HG03521 (cell line): ENCODE data around the gene SKI.

ENCODE experiments used
- ATAC-seq: cut with Tn5 transposase; IDR thresholded peaks from one replicate; pipeline ENCODE4 v1.9.1; 2021; ENCODE audit warnings: mild to moderate bottlenecking, moderate library complexity; ENCODE audit not compliant: unreplicated experiment

SKI gene

DNA sequence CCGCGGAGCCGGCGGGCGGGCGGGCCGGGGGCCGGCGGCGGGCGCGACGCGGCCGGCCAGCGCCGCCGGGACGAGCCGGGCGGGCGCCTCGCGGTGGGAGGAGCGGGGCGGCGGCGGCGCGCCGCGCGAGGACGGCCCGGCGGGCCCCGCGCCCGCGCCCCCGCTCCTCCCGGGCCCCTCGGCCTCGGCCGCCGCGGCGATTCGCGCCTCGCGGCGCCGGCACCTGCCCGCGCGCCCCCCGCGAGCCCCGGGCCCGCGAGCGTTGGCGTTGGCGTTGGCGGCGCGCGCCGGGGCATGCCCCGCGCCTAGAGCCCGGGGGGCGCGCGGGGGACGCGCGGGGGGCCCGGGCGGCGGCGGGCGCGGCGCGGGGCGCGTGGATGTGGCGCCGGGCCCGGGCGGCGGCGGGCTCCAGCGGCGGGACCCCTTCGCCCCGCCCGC, at the start of gene SKI:
Gene SKI, plus strand, starts transcription at position 163 of the 438 bp plus-strand sequence. CDS start 448 bp downstream, outside the sequence.
- no peak for ATAC-seq

DNA sequence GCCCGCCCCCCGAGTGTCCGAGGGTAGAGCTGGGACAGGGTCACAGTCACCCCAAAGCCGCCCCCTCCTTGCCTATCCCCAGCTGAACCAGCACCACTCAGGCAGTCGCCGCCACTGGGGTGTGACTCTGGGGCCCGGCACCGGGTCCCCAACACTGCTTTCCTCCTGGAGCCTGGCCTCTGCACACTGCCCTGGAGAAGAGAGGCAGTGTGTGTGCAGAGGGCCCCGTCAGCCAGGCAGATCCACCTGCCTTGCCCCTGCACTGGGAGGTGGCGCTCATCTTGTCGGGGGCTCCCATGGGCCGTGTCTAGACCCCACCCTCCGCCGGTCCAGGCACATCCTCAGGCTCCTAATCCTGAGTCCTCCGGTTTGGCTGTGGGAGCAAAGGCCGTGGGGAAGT, 49.2 kb upstream of the SKI start:
- no peak for ATAC-seq

DNA sequence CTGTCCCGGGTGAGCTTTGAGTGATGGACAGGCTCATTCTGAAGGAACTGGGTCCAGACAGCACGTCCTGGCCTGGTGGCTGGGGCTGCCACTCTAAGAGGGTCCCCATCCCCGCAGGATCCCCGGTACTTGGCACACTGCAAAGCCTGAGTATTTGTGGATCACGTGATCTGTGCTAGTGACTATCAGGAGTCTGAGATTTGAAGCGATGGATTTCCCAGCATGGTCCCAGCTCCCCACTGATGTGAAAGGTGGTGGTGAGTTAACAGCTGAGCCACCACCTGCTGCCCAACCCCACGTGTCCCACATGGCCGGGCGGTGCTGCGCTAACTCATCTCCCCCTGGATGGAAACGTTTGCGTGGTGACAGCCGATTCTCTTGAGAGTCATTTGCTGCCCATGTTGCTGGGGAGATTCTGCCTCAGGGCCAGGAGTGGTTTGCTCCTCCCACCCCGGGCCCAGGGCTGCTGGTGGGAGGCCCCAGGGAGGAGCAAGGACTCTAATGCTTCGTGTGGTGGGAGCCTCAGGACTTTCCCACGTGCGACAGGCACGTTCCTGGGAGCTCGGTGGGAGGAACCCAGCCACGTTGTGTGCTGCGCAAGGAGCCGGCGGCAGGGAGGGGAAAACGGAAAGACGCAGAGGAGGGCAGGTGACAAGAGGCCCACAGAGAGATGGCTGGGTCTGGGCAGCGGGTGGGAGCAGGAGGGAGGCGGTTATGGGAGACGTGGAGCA, 48.7 kb upstream of the SKI start:
- ATAC-seq = no peak

DNA sequence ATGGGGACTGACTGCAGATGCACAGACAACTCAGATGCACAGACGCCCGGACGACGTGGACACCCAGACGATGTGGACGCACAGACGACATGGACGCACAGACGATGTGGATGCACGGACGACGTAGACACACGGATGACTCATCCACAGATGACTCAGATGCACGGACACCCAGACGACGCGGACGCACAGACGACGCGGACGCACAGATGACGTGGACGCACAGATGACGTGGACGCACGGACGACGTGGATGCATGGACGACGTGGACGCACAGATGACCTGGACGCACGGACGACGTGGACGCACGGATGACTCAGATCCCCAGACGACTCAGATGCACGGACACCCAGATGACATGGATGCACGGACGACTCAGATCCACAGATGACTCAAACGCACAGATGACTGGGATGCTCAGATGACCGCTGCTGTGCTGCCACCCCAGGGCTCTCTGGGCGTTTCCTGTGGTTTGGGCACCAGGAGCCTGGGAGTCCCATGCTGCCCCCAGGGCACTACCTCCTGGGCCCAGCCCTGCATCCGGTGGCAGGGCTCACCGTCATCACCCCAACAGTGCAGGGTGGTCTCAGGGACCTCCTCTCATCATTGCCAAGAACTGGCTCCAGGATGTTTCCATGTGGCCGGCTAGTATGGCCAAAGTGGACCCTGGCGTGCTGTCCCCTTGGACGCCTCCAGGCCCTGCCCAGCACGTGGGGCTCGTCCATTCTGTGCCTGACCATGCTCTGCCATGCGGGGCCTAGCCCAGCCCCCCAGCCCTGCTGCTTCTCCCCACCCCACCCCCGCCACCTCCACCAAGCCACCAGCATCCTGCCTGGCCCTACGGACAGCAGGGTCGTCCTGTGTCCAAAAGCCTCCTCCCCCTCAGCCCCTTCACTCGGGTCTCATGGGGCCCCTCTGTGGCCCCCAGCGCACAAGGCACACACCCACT, 47.5 kb upstream of the SKI start:
- ATAC-seq = no peak

DNA sequence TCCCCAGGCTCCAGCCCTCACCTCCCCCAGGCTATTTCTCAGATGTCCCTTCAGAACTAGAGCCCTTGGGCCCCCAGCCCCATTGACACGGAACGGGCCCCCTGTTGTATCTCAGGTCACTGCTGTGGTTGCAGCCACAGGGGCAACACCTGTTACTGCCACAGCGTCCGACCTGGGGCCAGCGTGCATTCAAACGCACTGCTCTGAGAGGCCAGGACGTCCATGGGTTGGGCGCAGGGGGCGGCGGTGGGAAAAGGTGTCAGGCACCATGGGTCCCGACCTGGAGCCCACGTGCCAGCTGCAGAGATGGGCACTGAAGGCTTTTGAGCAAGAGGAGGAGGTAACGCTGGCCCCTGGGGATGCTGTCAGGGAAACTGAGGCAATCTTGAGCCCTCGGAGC, 46.8 kb upstream of the SKI start:
- ATAC-seq = no peak

DNA sequence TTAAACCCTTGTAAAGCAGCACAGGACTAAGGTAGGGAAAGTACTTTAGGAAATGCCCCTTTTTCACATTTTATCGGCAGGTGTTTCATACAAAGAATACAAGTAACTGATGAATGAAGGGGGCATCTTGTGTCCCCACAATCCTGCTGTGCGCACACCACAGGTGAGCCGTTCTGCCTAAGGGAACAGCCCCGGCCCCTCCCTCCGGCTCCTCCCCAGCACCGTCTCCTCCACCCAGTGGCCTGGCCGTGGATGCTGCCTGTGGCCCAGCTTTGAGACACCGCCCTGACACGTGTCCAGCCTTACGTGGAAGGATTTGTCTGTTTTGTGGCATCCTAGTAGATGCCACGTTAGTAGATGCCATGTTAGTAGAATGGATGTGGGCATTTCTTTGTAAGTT, 46.4 kb upstream of the SKI start:
- ATAC-seq = no peak

DNA sequence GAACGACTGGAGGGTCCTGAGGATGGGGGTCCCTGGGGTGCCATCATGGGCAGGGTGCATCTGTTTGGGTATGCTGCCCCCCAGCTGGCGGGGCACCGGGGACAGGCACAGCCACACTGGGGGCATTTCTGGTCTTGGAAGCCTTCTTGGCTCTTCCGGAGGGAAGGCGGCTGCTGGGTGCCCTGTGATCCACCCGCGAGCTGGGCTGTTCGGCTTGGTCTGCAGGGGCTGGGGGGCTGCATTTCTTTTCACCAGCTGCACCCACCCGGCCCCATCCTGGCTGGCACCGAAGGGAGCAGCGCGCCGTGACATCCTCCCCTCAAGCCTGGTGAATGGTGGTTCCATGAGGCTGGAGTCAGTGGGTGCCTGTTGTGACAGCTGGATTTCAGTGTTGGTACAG, 45.7 kb upstream of the SKI start:
- no peak for ATAC-seq

DNA sequence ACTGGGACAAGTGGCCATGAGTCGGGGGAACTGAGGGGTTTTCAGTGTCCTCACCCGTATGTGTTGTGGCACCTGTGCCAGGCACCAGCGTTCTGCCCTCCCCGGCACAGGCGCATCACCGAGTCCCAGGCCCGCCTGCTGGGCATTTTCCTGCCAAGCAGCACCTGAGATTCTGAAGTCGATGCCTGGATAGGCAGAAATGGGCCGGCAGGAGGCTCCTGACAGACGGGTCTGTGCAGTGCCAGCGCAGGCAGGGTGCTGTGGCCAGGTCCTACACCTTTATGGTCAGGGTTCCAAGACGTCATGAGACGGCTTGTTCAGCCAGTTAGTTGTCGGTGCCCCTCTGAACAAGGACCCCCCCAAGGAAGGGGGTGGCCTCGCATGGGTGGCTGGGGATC, 44.2 kb upstream of the SKI start:
- no peak for ATAC-seq

DNA sequence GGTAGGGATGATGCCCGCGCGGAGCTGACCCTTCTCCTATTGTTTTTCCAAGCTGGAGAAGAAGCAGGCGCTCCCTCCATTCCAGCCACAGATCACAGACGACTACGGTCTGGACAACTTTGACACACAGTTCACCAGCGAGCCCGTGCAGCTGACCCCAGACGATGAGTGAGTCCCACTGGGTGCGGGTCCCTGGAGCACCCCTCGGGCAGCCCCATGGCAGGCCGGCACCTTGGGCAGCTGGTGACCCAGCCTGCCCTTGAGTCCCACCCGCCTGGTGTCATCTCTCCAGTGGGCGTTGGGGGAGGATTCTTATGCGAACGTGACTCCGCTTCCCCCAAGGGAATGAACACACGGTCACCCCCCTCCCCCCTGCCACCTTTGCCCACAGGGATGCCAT, 43.6 kb upstream of the SKI start:
- ATAC-seq = no peak

DNA sequence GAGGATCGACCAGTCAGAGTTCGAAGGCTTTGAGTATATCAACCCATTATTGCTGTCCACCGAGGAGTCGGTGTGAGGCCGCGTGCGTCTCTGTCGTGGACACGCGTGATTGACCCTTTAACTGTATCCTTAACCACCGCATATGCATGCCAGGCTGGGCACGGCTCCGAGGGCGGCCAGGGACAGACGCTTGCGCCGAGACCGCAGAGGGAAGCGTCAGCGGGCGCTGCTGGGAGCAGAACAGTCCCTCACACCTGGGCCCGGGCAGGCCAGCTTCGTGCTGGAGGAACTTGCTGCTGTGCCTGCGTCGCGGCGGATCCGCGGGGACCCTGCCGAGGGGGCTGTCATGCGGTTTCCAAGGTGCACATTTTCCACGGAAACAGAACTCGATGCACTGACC, 43.2 kb upstream of the SKI start:
- no peak for ATAC-seq

DNA sequence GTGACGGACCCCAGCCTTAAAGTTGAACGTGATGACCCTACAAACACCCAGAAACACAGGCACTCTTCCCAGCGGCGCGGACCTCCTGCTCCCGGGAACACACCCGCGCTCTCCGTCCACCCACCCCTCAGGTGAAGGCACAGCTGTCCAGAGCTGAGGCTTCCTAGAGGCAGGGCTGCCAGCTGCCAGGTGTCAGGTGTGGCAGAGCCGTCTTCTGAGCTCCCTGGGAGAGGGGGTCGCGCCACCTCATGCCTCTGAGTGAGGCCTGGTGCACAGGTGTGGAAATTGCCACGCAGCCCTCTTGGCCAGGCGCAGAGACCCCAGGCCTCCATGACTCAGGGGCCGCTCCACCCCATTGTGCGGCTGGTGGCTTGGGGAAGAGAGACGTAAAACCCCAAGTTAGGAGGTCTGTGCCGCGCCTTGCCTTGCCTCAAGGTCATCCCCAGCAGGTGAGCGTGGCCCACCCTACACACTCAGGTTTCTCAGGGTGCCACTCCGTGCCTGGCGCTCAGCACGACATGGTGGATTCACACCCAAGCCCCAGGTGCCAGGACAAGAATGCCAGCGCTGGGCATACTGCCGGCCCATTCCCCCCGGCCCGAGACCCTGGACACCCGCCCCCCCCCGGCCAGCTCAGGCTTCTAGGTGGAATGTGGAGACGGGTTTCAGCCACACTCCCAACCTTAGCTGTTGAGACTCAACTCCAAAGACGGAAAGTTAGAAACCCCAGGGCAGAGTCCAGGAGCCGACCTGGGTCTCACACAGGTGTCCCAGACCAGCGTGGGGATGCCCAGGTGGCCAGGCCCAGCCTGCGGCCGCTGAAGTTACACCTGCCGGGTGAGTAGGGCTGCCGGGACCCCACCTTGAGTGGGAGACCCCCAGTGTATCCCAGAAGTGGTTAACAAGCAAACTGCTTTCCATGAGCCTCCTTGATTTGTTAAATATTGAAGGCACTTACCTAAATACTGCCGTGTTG, 42.0 kb upstream of the SKI start:
- ATAC-seq = no peak

DNA sequence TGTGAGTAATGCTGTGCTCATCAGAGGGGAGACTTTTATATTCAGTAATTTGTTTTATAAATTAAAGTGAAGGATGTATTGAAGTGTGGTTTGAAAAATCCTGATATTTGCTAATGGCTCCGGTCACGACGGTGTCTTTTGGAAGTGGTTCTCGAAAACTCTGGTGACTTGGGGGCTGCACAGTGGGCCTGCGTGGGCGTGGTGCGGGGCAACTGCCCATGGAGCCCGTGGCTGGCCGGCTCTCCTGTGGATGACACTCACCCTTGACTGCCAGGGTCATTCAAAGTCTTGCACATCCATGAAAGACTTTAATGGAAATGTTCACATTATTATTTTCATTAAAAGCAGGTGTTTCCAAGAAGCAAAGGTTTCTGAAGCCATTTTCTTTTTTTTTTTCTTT, 41.2 kb upstream of the SKI start:
- ATAC-seq = no peak

DNA sequence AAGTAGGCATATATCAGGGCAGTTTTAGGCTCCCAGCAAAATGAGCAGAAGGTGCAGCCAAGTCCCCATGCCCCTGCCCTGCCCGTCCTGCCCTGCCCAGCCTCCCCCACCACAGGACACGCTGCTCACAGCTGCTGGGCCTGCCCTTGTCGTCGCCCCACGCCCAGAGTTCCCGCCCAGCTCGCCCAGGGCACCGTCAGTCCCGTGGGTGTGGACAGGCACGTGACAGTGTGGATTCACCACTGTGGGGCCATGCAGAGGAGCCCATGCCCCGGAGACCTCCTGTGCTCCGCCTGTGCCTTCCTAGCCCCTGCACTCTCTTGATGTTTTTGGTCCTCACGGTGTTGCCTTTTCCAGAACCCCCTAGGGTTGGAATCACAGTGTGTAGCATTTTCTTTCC, 40.5 kb upstream of the SKI start:
- no peak for ATAC-seq

DNA sequence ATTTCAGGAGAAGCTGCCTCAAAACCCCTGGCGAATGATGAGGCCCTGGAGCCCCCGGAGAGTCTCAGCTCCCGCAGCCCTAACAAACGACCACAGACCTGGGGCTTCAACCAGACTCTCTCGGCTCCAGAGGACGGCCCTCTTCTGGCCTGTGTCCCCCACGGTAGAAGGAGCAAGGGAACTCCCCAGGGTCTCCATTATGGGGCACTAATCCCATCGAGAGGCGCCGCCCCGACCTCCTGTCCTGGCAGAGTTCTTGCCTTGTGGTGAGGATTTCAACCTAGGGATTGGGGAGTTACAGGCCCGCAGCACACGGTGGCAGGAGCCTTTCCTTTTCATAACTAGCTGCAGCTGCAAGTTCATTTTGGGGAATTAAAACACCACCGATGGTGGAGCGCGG, 39.8 kb upstream of the SKI start:
- no peak for ATAC-seq

DNA sequence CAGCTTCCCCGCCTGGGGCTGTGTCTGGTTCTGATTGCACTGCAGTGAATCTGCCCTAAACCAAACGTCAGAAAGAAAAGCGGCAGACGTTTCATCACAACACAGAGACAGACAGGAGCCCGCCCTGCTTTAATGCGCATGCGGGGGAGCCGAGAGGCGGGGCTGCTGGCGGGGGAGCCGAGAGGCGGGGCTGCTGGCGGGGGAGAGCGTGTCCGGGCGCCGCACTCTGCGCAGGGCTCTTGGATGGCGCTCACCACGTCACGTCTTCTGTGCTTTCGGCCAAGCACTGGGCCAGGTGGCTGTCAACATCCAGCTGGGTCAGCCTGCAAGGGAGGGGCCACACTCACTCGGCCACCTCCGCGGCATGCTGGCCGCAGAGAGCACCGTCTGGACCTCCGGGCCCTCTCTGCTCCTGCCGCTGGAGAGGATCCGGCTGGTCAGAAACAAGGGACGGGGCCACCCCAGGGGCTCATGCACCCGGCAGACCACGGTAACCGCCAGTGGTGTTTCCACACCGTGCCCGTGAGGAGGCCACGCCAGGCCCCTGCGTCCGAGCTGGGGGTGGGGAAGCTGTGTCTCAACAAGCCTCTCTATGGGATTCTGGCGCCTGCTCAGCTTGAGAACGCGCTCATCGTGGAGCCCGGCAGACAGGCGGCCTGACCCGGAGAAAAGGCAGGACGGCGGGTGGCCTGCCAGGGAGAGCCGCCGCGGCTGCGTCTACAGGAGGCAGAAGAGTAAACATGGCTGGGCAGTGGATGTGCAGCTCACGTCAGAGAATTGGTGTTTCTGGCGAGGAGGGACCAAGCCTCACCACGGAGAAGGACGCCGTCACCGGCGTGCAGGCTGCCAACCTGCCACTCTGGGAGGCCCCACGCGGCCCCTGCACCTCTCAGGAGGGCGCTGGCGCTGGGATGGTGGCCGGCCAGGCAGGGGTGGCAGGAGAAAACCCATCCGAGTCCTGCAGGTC, 38.4 kb upstream of the SKI start:
- ATAC-seq = no peak

DNA sequence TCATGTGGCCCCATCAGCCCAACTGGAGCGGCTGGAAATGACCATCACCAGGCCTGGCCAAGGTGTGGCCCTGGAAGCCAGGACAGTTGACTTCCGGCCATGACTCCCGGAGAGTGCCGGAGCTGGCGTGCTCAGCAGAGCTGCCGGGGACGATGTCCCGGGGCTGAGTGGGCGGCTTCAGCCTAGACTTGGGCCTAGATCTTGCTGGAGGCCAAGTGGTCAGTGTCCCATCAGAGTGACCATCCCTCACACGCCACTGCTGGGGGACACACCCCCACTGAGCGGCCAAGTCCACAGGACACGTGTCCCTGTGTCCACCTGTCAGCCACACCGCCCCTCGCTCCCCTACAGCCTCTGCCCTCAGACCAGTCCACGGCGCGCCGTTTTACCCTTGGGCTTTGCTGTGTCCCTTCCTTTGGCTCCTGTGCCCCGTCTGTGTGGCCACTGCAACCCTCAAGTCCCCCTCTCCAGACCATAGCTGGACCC, 37.6 kb upstream of the SKI start:
- ATAC-seq = no peak

DNA sequence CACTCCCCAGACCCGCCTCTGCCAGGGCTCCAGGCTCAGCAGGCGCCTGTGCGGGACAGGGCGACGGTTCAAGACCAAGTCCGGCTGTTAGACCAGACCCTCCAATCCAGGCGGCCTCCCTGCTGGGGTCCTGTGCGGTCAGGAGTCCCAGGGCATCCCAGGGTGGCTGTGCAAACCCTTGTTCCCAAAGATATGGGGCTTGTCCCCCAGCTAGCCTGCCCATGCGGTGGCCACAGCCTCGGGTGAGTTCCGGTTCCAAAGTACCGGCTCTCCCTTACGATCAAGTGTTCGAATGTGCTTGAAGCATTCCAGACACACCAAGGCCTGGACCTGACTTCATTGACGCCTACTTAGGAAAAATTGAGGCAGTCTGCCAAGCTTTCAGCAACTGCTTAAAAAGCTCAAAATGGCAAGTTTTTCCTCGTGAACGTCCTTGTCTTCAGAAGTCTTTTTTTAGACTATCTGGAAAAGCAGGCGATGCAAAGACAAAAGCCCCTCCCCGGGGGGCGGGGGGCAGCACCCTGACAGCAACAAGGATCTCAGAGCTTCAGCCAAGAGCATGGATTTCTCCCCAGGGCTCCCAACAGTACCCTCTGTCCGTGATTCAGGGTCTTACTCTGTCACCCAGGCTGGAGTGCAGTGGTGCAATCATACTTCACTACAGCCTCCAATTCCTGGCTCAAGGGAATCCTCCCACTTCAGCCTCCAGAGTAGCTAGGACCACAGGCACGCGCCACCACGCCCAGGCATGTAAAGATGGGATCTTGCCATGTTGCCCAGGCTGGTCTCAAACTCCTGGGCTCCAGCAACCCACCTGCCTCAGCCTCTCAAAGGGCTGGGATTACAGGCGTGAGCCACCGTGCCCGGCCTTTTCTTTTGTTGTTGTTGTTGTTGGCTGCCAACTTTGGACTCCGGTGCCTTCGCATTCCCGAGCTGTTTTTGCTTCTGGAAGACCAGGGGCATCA, 35.8 kb upstream of the SKI start:
- no peak for ATAC-seq

DNA sequence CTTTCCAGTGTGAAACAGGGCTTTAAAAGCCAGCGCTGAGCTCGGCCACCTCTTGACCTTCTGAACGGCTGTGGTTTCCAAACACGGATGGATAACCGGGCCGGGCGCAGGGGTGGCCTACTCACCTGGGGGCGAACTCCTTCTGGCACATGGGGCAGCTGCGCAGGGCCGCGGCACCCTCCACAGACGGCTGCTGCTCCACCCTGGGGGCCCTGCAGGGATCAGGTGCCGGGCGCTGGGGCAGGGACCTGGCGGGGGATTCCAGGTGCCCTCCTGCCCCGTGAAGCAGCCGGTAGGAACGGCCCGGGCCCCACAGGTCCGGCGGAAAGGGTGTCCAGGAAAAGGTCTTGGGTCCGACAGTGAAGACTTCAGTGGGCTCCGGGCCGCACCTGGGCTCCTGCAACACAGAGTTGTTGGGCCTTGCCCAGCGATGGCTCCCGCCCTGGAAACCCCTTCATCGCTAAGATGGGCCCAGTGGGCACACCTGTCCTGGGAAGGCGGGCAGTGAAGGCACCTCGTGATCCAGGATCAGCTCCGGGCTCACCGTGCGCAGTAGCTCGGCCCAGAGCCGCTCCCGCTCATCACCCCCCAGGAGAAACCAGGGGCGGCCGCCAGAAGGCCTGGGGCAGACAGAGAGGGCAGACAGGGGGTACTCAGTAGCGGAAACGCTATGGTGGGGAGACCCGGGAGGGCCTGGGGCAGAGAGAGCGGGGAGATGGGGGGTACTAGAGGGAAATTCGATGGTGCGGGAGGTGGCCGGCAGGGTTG, 34.4 kb upstream of the SKI start:
- no peak for ATAC-seq
